Measurements from ENCODE around the gene ZNHIT3. TPM values are rescaled to one million over a fixed set of nuclear protein-coding genes. Genes with fewer than 3 reads are reported as not detected.
"Not testable (repeated sequence)": the region's sequence is repeated elsewhere in the genome, so short reads cannot be mapped to it uniquely, and the experiment has no call there.

The ZNHIT3 gene
- 47.7 and 89.6 TPM in 2 replicates for total RNA-seq (2014; rRNA removed; shearing (Covaris generic))

DNA sequence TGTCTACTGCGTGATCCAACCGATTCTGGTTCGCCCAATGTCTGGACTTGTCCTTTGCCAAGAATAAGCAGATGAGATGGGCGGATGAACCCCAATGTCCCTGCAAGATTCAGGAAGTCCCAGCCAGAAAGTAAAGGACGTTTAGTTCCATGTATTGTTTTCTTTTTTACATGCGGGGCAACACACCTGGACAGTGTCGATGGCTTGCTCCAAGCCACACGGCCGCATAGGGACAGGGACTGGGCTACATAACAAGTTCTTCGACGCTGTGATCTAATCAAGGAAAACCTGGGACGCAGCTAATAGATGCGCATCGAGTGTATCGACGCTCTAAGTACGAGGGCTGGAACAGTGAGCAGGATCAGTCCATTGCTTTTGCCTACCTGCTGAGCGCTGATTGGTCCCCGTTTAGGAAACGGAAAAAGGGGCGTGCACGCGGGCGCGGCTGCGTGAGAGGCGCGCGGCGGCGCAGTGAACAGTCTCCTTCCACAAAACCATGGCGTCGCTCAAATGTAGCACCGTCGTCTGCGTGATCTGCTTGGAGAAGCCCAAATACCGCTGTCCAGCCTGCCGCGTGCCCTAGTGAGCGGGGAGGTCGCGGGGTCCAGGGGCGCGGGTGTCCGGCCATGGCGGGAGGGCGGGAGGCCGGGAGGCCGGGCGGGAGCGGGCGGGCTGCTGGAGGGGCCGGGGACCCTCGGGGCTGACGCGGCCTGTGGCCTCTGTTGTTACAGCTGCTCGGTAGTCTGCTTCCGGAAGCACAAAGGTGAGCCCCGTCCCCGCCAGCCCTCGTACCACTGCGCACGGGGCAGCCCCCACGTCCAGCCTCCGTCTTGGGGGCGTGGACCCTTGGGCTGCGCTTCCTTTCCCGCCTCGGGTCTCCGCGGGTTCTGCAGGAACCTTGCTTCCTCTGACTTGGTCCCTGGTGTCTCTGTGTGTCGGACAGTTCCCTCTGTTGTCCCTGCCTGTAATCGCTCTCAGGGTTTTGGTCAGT lies at the start of gene ZNHIT3:
TSS of gene ZNHIT3 (plus strand) at position 478 of the 991 bp plus-strand sequence. CDS start at position 497, 19 bp downstream.
- DNase-seq (ENCODE audit: low spot score) = peak; percentile 85

GRCh38 chr17:36441792-36442191 lies 44.7 kb upstream of the ZNHIT3 start:
- not testable (repeated sequence) for DNase-seq (ENCODE audit: low spot score)

DNA sequence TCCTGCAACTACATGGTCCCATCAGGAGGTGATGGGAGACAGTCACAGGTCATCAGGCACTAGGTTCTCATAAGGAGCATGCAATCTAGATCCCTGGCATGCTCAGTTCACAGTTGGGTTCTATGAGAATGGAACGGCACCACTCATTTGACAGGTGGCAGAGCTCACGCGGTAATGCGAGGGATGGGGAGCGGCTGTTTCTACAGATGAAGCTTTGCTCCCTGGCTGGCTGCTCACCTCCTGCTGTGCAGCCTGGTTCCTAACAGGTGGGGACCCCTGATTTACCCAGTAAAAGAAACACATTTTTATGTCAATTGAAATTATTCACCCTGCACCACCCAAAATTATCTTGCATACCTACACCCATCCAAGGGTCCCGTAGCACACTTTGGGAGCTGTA lies 42.7 kb upstream of the ZNHIT3 start:
- DNase-seq (ENCODE audit: low spot score) = no peak

GRCh38 chr17:36449997-36450396 lies 36.5 kb upstream of the ZNHIT3 start:
- DNase-seq (ENCODE audit: low spot score) = not testable (repeated sequence)

DNA sequence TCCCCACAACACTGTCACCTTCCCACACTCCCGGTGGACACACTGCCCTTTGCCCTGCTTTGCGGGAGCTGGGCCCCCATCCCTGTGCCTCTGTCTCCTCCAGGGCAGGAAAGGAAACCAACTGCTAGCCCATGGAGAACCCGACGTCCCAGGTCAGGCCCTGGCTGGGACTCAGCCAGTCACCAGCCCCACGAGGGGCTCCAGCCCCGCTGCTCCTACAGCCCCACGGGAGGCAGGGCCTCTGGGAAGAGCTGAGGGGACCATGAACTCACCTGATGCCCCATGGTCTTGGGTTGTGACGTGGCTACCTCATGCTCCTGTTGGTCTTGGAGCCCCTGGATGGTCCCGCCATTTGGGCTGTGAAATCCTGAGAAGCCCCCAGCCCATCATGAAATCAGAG lies 33.6 kb upstream of the ZNHIT3 start:
- DNase-seq (ENCODE audit: low spot score) = not testable (repeated sequence)

DNA sequence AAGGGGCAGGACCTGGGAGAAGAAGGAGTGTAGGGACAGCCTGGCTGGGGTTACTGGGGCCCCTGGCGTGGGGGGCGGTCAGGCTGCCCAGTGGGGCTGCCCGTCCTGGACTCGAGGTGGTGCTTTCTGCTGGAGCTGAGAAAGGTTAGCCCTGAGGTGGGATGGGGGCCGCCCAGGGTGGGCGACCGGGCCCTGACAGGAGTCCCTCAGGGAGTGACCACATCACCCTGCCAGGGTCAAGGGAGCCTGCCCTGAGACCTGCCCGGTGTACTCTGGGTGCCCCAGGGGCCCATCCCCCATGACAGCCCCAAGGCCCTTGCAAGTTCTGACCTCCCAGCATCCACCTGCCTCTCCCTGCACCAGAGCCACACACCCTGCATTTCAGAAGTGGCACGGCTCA lies 28.8 kb upstream of the ZNHIT3 start:
- DNase-seq (ENCODE audit: low spot score) = not testable (repeated sequence)

GRCh38 chr17:36459045-36459444 lies 27.4 kb upstream of the ZNHIT3 start:
- DNase-seq (ENCODE audit: low spot score) = no peak

DNA sequence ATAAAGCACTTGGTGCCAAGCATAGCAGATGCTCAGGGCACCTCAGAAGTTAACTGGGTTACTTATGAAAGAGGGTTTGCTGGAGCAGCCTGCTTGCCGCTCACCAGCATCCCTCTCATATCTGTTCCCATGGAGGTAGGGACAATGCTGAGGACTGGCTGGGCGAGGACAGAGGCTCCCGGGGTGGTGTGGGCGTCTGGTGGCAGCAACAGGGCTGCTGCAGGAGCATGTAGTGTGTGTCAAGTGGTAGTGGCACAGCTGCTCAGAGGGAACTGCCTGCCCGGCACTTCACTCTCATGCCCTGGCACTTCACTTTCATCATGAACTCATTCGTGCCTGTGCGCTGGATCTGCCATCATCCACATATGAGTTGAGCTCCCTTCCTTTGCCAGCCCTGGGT lies 26.9 kb upstream of the ZNHIT3 start:
- no peak for DNase-seq (ENCODE audit: low spot score)

DNA sequence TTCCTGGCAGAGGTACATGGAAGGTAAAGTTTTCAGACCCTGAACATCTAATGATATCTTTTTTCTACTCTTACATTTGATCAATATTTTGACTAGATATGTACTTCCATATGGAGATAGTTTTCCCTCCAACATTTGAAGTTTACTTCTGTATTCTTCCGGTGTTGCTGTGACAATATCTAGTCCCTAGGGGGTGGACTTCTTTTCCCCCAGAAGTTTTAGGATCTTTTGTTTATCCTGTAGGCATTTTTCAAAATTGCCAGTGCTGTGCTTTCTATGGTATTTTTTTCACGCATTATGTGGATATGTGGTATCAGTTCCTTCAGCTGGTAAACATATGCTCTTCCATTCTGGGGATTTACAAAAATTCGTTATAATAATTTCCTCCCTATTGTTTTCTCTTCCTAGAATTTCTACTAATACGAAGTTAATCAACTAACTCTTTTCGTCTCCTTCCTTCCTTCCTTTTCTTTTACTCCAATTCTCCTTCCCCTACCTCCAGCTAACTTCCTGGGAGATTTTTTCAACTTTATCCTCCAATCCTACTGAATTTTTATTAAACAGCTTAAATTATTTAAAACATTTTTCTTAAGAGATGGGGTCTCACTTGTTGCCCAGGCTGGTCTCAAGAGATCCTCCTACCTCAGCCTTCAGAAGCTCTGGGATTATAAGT lies 26.1 kb upstream of the ZNHIT3 start:
- DNase-seq (ENCODE audit: low spot score) = peak; percentile 0

DNA sequence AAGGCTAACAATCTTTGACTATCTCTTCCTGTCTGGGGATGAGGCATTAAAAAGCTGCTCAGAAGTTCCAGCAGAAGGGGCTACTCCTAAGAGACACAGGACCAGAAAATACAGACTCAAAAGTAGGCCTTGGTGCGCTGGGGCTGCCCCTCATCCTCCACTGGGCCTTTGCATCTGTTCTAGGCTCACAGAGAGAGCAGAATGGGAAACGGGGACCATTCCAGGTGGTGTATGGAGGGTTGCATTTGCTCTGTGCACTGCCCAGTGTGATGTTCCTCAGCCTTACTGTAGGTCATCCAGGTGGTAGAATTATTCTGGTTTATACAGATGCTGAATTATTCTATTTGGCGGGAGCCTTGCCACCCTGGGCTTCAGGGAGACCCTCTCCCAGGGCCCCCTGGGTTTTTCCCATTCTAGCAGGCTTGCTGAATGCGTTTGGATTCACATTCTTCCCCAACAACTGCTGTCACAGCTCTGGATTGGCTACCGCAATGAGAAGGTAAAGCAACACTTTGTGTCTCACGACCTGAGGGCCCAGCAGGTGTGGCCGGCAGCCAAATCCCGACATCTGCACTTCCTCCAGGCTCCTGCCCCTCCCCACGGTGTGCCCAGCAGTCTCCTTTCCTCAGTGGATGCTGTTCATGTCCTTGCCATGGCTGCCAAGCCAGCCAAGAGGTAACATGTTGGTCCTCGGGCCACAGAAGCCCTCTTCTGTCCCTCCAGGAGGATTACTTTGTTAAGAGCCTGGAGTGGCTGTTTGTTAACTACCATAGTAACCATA lies 25.0 kb upstream of the ZNHIT3 start:
- DNase-seq (ENCODE audit: low spot score) = no peak

GRCh38 chr17:36463916-36464764 lies 22.3 kb upstream of the ZNHIT3 start:
- DNase-seq (ENCODE audit: low spot score) = peak; percentile 77

GRCh38 chr17:36464765-36465088 lies 21.8 kb upstream of the ZNHIT3 start:
- DNase-seq (ENCODE audit: low spot score) = no peak

DNA sequence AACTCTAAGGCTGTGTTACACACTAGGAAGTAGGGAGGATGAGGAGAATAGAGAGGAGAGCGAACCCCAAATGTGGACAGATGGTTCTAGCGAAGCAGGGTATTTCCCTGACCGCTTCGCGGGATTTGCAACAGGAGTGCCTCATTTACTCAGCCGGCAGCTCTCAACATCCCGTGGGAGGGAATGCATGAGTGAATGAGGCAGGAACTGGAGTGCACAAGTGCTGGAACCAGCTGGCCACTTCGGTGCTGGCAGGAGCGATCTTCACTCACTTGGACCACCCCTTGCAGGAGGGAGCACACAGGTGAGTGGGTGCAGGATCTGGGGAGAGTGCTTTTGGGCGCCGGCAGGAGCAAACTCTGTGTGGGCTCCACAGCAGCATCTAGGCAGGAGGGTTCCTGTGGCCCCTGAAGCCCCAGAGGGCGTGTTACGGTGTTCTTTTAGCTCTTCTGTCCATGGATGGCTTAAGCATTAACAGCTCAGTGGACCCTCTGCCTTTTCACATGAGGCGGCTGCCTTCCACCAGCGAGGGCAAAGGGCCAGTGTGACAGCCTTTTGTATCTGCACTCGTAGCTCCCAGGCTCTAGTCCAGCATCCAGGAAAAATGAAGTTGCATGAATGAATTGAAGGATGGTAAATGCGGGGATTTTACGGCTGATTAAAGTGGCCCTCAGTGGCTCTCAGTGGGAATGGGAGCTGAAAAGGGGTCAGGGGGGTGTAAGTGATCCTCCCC lies 17.4 kb upstream of the ZNHIT3 start:
- peak; percentile 0 for DNase-seq (ENCODE audit: low spot score)

GRCh38 chr17:36469733-36470132 lies 16.7 kb upstream of the ZNHIT3 start:
- no peak for DNase-seq (ENCODE audit: low spot score)

DNA sequence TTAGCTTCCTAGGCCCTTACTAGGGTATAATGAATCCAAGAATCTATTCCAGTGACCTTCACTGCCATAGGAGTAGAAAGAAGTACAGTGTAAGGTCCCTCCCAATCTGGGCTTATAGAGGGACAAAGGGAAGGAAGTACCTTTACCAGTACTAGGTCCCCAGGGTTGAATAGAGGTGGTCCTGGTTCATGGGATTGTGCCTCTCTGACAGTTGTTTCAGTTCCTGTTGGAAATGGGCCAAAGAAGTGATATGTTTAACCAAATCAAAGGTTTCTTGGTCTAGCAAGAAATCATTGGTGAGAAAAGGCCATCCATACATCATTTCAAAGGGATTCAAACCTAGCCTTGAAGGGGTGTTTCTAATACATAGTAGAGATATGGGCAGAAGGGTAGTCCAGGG lies 16.0 kb upstream of the ZNHIT3 start:
- no peak for DNase-seq (ENCODE audit: low spot score)

DNA sequence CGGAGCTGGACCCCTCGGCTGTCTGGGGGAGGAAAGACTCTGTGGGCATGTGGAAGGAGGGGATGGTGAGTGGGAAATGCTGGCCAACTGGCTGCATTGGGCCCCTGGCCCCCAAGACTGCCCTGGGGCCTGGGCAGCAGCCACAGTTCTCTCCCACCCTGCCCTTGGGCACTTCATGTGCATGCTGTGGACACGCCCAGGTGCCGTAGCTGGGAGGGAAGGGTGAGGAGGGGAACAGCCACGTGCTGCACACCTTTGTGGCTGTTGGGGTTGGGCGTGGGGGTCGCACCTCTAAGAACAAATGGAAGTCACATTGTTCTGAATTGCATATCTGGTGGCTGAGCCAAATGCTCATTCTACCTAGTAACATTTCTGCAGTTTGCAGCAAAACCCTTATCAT lies 11.9 kb upstream of the ZNHIT3 start:
- DNase-seq (ENCODE audit: low spot score) = no peak

GRCh38 chr17:36475346-36475970 lies 11.0 kb upstream of the ZNHIT3 start:
- no peak for DNase-seq (ENCODE audit: low spot score)

DNA sequence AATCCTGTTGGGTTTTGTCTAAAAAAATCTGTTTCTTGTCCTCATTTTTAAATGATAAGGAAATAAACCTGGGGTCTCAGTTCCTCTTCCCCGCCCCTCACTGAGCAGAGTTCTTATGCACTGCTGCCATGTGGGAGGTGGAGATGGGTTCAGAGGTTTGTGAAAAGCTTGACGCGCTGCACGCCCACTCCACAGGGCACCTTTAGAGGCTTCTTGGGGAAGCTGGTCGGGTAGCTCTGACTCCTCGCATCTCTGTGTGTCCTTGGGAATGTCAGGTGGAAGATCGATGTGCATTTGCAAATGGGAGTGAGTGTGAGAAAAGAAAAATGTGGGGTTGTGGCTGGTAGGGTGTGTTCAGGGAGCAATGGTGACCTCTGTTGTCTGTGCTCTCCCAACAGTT lies 4.7 kb upstream of the ZNHIT3 start:
- DNase-seq (ENCODE audit: low spot score) = no peak

DNA sequence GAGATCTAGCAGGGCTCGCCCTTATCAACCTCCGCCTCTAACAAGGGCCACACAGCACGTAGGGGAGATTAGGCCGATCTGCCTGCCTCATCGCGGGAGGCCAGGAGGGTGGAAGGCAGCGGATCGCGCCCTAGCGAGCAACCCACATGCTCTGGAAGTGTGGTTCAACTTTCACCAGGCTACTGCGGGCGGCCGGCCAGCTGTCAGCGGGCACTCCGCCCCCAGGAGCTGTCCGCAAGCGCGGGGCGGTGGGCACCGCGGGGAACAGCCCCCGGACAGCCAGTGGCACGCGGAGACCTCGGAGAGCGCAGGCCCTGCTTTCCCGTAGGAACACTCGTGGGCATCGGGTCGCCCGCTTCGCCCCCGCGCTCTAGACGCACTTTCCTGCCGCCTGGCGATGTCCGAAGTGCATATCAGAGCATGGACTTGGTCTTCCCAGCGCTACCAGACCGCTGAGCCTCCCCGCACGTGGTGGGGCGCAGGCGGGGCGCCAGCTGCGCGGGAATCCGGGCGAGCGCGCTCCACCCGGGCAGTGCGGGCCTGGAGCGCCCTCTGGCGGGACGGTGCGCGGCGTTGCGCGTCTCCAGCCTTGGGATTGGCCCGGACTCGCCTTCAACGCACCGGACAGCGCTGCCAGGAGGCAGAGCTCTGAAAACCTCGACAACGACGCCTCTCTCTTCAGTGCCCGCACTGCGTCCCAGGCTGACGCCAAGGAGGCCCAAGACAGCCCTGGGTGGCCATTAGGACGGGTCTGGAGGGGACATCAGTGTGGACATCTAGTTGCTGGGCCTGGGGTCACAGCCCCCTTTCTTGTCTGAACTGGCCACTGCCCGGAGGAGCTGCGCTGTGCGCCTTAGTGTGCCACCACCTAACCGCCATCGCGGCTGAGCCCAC lies 3.6 kb upstream of the ZNHIT3 start:
- peak; percentile 55 for DNase-seq (ENCODE audit: low spot score)
